Esophagus squamous epithelium (tissue), 5 donors: ENCODE results near the gene RUVBL2. TPM values are rescaled to one million over a fixed set of nuclear protein-coding genes. Genes with fewer than 3 reads are reported as not detected.

Source experiments
- DNase-seq: peaks from one replicate; lab custom pipeline; 2025; lab: John Stamatoyannopoulos, UW
- H3K27ac ChIP-seq, 4 donors: fragments of 200-600 bp; sonication (generic); one replicate each; pipeline ENCODE4 v1.5.1; 2016 to 2019; ENCODE audit warnings: mild to moderate bottlenecking in 1 of 4
- H3K27me3 ChIP-seq, 4 donors: fragments of 200-600 bp; sonication (generic); 1 replicate in 3 of 4; 2 replicates in 1 of 4; pipeline versions ENCODE4 v1.5.1 to v1.6.0; 2017 to 2021; ENCODE audit warnings: antibody characterized with exemption in 1 of 4
- H3K36me3 ChIP-seq, 3 donors: fragments of 200-600 bp; sonication (generic); one replicate each; pipeline ENCODE4 v1.5.1; 2016 to 2019
- H3K4me1 ChIP-seq, 3 donors: fragments of 200-600 bp; sonication (generic); one replicate each; pipeline ENCODE4 v1.5.1; 2017 to 2019
- H3K4me3 ChIP-seq, 4 donors: fragments of 200-600 bp; sonication (generic); 1 replicate in 3 of 4; 2 replicates in 1 of 4; pipeline ENCODE4 v1.5.1; 2016 to 2019; ENCODE audit warnings: mild to moderate bottlenecking in 2 of 4, moderate library complexity in 1 of 4
- H3K9me3 ChIP-seq, 3 donors: fragments of 200-600 bp; sonication (generic); one replicate each; pipeline ENCODE4 v1.5.1; 2016 to 2019
- CTCF ChIP-seq, 6 experiments: fragments of 450-650 bp in 4 of 6; fragments of 200-600 bp in 2 of 6; sonication (generic) in 2 of 6; IDR thresholded peaks; one replicate each; pipeline ENCODE4 v1.5.1; 2016 to 2019; ENCODE audit warnings: antibody characterized with exemption in 6 of 6, mild to moderate bottlenecking in 4 of 6, moderate library complexity in 4 of 6
- POLR2A ChIP-seq, 4 donors: fragments of 450-650 bp; IDR thresholded peaks; one replicate each; pipeline ENCODE4 v1.6.1; 2017; ENCODE audit warnings: antibody characterized with exemption in 4 of 4, mild to moderate bottlenecking in 4 of 4, moderate library complexity in 3 of 4
- WGBS, 2 donors: methylation state at CpG; one replicate each; pipeline ENCODE4 v1.1.5; 2018; 5-methylcytosine and 5-hydroxymethylcytosine counted together
- intact Hi-C: fragments of 100-400 bp; cut with DNase I; formaldehyde crosslinking; loops from one replicate; pipeline ENCODE4 v1.15.0; 2022
- total RNA-seq, 4 donors: library from RNA; depleted of rRNA; stranded (reverse); fragments of >200 nt; gene quantifications; one replicate each; pipeline ENCODE4 v1.1.0, GENCODE V29; 2016
- donor health status: DM: yes; HTN: yes; CAD: no.

Gene RUVBL2
- total RNA-seq, 4 donors from 2014 or later, result 102 to 140 (median 119) TPM

- H3K27ac ChIP-seq, result peak within 1 kb of the TSS; percentile 86 to 96 (median 90)
- no peaks in the 10 kb centered on the region for H3K9me3 ChIP-seq
- H3K4me1 ChIP-seq, result peaks cover 7 to 22% (median 11%) of the 10 kb centered on the region in 3 donors
- peak in 3 of 4 donors; percentile 52 to 84 (median 70) for TF ChIP-seq POLR2A (IDR thresholded peaks at IDR 0.05)
- peak in 3 of 6 experiments; percentile 16 to 41 (median 25) for TF ChIP-seq CTCF (IDR thresholded peaks at IDR 0.05)
- WGBS, 2 donors, result 0% methylated on average over 7 to 9 of the region's 71 CpGs
- intact Hi-C loops, result no loop called here
- peaks cover 0 to 6% (median 0%) of the 10 kb centered on the region in 3 donors for H3K36me3 ChIP-seq
- H3K27me3 ChIP-seq, result no peaks in the 10 kb centered on the region
- peak within 1 kb of the TSS; percentile 75 to 98 (median 85) for H3K4me3 ChIP-seq
- DNase-seq, result peak; percentile 48
Observed at GRCh38 chr19:48954595-48955307, 38.9 kb upstream of the RUVBL2 start, which contains the start of gene BAX. Gene BAX (plus strand): TSS chr19:48954875. CDS start chr19:48954929, 54 bp downstream.

GRCh38 chr19:48955308-48955958 is 38.3 kb upstream of the RUVBL2 start:
- peak overlapping the region; percentile 86 to 96 (median 90) for H3K27ac ChIP-seq
- no peaks in the 10 kb centered on the region for H3K9me3 ChIP-seq
- no peaks in the 10 kb centered on the region for H3K27me3 ChIP-seq
- intact Hi-C loops, result no loop called here
- no peak for TF ChIP-seq POLR2A (IDR thresholded peaks at IDR 0.05)
- no peak for TF ChIP-seq CTCF (IDR thresholded peaks at IDR 0.05)
- DNase-seq, result no peak
- WGBS, 2 donors, result 36 to 39% methylated on average over 5 to 6 of the region's 16 CpGs
- H3K4me1 ChIP-seq, result peaks cover 7 to 22% (median 11%) of the 10 kb centered on the region in 3 donors
- peak overlapping the region; percentile 75 to 98 (median 85) for H3K4me3 ChIP-seq
- H3K36me3 ChIP-seq, result peaks cover 0 to 6% (median 0%) of the 10 kb centered on the region in 3 donors

GRCh38 chr19:48958006-48958405 is 35.7 kb upstream of the RUVBL2 start:
- no peak overlapping the region for H3K4me3 ChIP-seq

GRCh38 chr19:48959341-48960239 is 34.1 kb upstream of the RUVBL2 start:
- intact Hi-C loops, result no loop called here
- no peak overlapping the region for H3K27ac ChIP-seq
- TF ChIP-seq CTCF (IDR thresholded peaks at IDR 0.05) (no peak), POLR2A (IDR thresholded peaks at IDR 0.05) (no peak)
- peaks cover 0 to 6% (median 0%) of the 10 kb centered on the region in 3 donors for H3K36me3 ChIP-seq
- 74 to 80% methylated on average over 16 of the region's 16 CpGs for WGBS, 2 donors
- no peaks in the 10 kb centered on the region for H3K9me3 ChIP-seq
- no peak overlapping the region for H3K4me3 ChIP-seq
- H3K27me3 ChIP-seq, result no peaks in the 10 kb centered on the region
- no peak for DNase-seq
- H3K4me1 ChIP-seq, result peaks cover 32 to 49% (median 34%) of the 10 kb centered on the region in 3 donors

More at GRCh38 chr19:48958006-48958405, 35.7 kb upstream of the RUVBL2 start:
- Histone ChIP-seq H3K36me3 (peaks cover 0 to 6% (median 0%) of the 10 kb centered on the region in 3 donors), H3K27me3 (no peaks in the 10 kb centered on the region), H3K27ac (no peak overlapping the region), H3K9me3 (no peaks in the 10 kb centered on the region), H3K4me1 (peaks cover 19 to 39% (median 20%) of the 10 kb centered on the region in 3 donors)
- TF ChIP-seq POLR2A (IDR thresholded peaks at IDR 0.05) (no peak), CTCF (IDR thresholded peaks at IDR 0.05) (no peak)
- intact Hi-C loops, result no loop called here
- 96 to 97% methylated on average over 7 to 8 of the region's 8 CpGs for WGBS, 2 donors
- DNase-seq, result no peak
